22Rv1 (cell line): ENCODE results near the gene RAB1B.

Experiments
- ZFX ChIP-seq: fragments of 450-650 bp; IDR thresholded peaks from 2 replicates; pipeline ENCODE4 v1.6.1; 2017; ENCODE audit warnings: antibody characterized with exemption, borderline replicate concordance
- TF ChIP-seq, protein P1 (sequence below): fragments of 450-650 bp; IDR thresholded peaks from 2 replicates; pipeline ENCODE4 v1.5.1; 2017; ENCODE audit warnings: mild to moderate bottlenecking

DNA sequence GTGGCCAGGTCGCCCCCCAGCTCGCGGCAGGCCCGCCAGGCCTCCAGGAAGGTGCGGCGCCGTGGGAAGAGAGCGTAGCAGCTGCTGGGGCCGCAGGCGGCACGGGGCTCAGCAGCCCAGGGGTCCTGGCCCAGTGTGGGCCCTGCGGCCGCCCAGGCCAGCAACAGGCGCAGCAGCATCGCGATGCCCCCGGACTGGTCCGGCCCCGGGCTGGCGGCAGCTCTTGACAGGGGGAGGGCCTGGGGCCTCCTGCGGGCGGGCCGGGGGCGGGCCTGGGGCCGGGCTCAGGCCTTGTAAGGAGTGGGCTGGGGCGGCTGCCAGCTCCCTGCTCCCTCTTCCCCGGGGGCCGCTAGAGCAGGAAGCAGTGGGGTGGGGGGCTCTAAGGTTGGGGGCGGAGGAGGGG lies 48.4 kb downstream of the RAB1B start, which contains the start of gene CD248:
- TF ChIP-seq ZFX: no peak
- TF ChIP-seq, protein P1, sequence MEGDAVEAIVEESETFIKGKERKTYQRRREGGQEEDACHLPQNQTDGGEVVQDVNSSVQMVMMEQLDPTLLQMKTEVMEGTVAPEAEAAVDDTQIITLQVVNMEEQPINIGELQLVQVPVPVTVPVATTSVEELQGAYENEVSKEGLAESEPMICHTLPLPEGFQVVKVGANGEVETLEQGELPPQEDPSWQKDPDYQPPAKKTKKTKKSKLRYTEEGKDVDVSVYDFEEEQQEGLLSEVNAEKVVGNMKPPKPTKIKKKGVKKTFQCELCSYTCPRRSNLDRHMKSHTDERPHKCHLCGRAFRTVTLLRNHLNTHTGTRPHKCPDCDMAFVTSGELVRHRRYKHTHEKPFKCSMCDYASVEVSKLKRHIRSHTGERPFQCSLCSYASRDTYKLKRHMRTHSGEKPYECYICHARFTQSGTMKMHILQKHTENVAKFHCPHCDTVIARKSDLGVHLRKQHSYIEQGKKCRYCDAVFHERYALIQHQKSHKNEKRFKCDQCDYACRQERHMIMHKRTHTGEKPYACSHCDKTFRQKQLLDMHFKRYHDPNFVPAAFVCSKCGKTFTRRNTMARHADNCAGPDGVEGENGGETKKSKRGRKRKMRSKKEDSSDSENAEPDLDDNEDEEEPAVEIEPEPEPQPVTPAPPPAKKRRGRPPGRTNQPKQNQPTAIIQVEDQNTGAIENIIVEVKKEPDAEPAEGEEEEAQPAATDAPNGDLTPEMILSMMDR: no peak
